ENCODE results near the gene ADCY3. TPM values are rescaled to one million over a fixed set of nuclear protein-coding genes. Genes with fewer than 3 reads are reported as not detected.

The ADCY3 gene
- total RNA-seq, 1 experiment from 2014 or later = 71.1 TPM

GRCh38 chr2:24924266-24924665 is 4.2 kb upstream of the ADCY3 start:
- DNase-seq (ENCODE audit: low read depth, low spot score) (no peak), ATAC-seq (no peak)
- H3K9me2 ChIP-seq (ENCODE audit: insufficient read depth) = no peaks in the 10 kb centered on the region
- no peaks in the 10 kb centered on the region for H4K20me1 ChIP-seq (ENCODE audit: insufficient read depth)
- no peaks in the 10 kb centered on the region for H3K36me3 ChIP-seq (ENCODE audit: control insufficient read depth in 1 of 2, insufficient read depth in 2 of 2, low read length in 2 of 2)
- peaks cover 3% of the 10 kb centered on the region; the same call in 1 of the 2 replicates for H3K79me2 ChIP-seq (ENCODE audit: insufficient read depth, low read length)
- intact Hi-C loops (cut with micrococcal nuclease) = no loop called here
- H2AFZ ChIP-seq (ENCODE audit: low read depth, low read length, poor library complexity, severe bottlenecking) = no peak overlapping the region
- no peak overlapping the region for H3K4me2 ChIP-seq (ENCODE audit: low read length)
- no peaks in the 10 kb centered on the region for H3K27me3 ChIP-seq (ENCODE audit: insufficient read depth, low read length)
- no TSS peak for BruUV-seq (replicated peaks)
- no peak overlapping the region for H3K27ac ChIP-seq (ENCODE audit: low read depth, low read length)
- no peak overlapping the region for H3K4me3 ChIP-seq (replicated peaks in 1 of 2; ENCODE audit: low read depth in 1 of 2, low read length in 2 of 2)
- TF ChIP-seq SP1 (IDR thresholded peaks at IDR 0.05; ENCODE audit: low read depth) (no peak), POLR2A (IDR thresholded peaks at IDR 0.05; ENCODE audit: borderline replicate concordance, extremely low read depth, insufficient read depth, insufficient read length) (no peak), YY1 (IDR thresholded peaks at IDR 0.05; ENCODE audit: extremely low read depth, insufficient replicate concordance, low read depth, low read length) (no peak), EZH2 (IDR thresholded peaks at IDR 0.05) (no peak), ZNF274 (IDR thresholded peaks at IDR 0.05; ENCODE audit: low read depth, low read length) (no peak), MAX (IDR thresholded peaks at IDR 0.05) (no peak), TCF7L2 (IDR thresholded peaks at IDR 0.05; ENCODE audit: borderline replicate concordance, extremely low read depth, insufficient read depth, insufficient read length) (no peak), FOSL1 (IDR thresholded peaks at IDR 0.05; ENCODE audit: low read depth) (no peak), CEBPB (IDR thresholded peaks at IDR 0.05; ENCODE audit: low read depth) (no peak), ELF1 (IDR thresholded peaks at IDR 0.05; ENCODE audit: borderline replicate concordance, low read depth) (no peak), EGR1 (IDR thresholded peaks at IDR 0.05; ENCODE audit: low read depth) (no peak), RAD21 (IDR thresholded peaks at IDR 0.05; ENCODE audit: low read depth) (no peak), SRF (IDR thresholded peaks at IDR 0.05; ENCODE audit: low read depth) (no peak), ZFX (IDR thresholded peaks at IDR 0.05) (no peak), JUND (IDR thresholded peaks at IDR 0.05) (no peak)
- TF ChIP-seq, protein P1, sequence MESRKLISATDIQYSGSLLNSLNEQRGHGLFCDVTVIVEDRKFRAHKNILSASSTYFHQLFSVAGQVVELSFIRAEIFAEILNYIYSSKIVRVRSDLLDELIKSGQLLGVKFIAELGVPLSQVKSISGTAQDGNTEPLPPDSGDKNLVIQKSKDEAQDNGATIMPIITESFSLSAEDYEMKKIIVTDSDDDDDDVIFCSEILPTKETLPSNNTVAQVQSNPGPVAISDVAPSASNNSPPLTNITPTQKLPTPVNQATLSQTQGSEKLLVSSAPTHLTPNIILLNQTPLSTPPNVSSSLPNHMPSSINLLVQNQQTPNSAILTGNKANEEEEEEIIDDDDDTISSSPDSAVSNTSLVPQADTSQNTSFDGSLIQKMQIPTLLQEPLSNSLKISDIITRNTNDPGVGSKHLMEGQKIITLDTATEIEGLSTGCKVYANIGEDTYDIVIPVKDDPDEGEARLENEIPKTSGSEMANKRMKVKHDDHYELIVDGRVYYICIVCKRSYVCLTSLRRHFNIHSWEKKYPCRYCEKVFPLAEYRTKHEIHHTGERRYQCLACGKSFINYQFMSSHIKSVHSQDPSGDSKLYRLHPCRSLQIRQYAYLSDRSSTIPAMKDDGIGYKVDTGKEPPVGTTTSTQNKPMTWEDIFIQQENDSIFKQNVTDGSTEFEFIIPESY (IDR thresholded peaks at IDR 0.05; ENCODE audit: extremely low read depth, insufficient replicate concordance, low read length) = no peak
- ChIA-PET RAD21 (ENCODE audit: low non-redundant PET in 1 of 2, low total read pairs in 2 of 2, uncharacterized antibody in 2 of 2, unreplicated experiment in 2 of 2) (no interaction called here), POLR2A (no interaction called here), CTCF (no interaction called here)
- H3K9me3 ChIP-seq (ENCODE audit: control insufficient read depth in 1 of 2, insufficient read depth in 1 of 2, low read depth in 1 of 2, low read length in 2 of 2) = no peaks in the 10 kb centered on the region
- no peak overlapping the region for H3K9ac ChIP-seq (ENCODE audit: low read length)
- peaks cover 2 to 11% of the 10 kb centered on the region in 2 experiments; a peak in 3 of 4 replicates for H3K4me1 ChIP-seq (ENCODE audit: control insufficient read depth in 1 of 2, insufficient read depth in 2 of 2, low read length in 2 of 2)

Data from HCT116 (cell line).